HG03469 (cell line): ENCODE data around the gene FEZ2.
A peak's percentile ranks its signal among the peaks of the same experiment; 100 is the strongest.

ENCODE experiments used
- ATAC-seq: cut with Tn5 transposase; IDR thresholded peaks from one replicate; pipeline ENCODE4 v1.9.1; 2021; ENCODE audit warnings: mild to moderate bottlenecking, moderate library complexity, moderate number of reproducible peaks; ENCODE audit not compliant: unreplicated experiment

Gene FEZ2

GRCh38 chr2:36534275-36534799 lies 63.6 kb downstream of the FEZ2 start:
- ATAC-seq: no peak

DNA sequence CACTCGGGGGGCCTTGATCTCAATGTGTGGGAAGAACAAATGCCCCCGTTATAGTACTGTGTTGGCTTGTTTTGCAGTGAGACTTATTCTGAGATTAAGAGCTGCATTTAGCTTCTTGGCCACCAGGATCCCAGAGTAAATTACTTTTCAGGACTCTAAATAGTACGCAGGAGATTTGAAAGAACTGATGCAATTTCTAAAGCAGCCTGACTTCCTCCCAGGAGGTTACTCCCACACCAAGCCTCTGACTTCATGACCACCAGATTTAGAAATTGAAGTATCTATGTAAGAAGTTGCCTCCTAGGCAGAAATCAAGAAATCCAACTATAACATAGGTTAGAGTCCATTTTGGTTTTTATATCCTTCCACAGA lies 67.0 kb downstream of the FEZ2 start:
- no peak for ATAC-seq

- ATAC-seq: peak; percentile 82
These were observed 67.6 kb downstream of the FEZ2 start for GRCh38 chr2:36530178-36530982.

- ATAC-seq: no peak
These were observed 69.1 kb downstream of the FEZ2 start for GRCh38 chr2:36528766-36529392.

DNA sequence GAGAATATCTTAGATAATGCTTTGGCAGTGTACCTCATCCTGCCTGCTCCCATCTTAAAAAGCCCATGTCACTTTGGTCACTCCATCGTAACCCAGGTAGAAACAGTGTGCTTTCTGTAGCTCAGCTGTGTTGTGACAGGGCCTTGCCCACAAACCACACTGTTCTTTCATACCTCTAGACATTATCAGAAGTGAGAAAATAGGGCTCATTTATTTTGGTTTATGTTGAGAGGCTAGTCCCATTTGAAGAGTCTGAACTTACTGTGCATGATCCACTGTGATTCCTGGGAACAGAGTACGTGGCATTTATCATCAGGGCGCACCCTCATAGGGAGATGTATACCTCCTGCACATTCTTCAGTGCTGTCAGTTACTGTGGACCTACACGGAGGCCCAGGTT lies 69.7 kb downstream of the FEZ2 start:
- ATAC-seq: peak; percentile 53

DNA sequence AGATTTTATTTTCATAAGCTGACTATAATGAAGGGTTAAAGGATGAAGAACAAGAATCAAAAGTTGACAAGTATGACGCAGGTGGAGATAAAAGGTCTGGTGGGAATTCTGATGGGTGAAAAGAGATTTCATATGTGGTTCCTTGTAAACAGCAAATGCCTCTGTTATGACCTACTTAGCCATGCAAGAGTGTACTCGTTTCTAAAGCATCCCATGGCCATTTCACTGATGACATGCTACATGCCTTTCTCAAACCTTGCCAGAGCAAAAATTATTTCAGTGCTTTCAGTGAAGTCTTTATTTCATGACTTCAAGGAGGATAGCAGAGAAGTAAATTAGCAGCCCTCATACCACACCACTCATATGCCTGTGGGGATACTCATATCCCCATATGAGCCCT lies 71.7 kb downstream of the FEZ2 start:
- no peak for ATAC-seq

DNA sequence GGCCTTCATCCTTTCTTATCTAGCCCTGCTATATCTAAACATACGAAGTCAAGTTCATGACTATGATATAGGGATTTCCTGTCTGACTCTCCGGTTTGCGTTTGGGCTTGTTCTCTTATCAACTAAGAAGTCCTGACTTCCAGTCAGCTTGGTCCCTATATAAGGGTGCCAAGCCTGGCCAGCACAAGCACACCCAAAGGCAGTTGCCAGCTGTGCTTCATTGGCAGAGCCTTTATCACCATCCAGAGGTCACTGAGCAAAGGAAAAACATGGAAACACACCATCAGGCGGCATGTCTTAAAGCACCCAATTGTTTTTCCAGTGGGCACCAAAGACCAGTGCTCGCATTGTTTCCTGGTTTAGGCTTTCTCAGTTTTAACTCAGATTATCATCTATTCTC lies 72.7 kb downstream of the FEZ2 start:
- no peak for ATAC-seq

- no peak for ATAC-seq
These were observed 74.8 kb downstream of the FEZ2 start for GRCh38 chr2:36523153-36523552.

DNA sequence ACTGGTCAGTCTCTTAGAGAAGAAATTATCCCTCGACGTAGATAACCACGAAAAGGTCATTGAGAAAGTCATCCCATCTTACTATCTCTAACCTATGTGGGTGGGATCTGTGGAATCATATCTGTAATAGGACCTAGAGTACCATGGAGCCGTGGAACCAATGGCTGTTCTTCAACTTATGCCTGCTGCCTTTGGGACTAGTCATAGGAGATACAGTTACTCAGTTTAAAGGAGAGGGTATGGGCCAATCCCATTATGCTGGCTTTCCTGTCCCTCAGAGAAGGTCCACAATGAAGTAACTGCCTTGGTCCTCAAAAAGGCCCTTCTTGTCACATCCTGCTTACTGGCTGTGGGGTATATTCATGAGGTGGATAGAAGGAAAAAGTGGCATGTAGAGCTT lies 77.5 kb downstream of the FEZ2 start:
- no peak for ATAC-seq

GRCh38 chr2:36516136-36516870 lies 81.7 kb downstream of the FEZ2 start:
- no peak for ATAC-seq

GRCh38 chr2:36515538-36515937 lies 82.4 kb downstream of the FEZ2 start:
- ATAC-seq: no peak

- ATAC-seq: peak; percentile 49
These were observed 84.3 kb downstream of the FEZ2 start for GRCh38 chr2:36513661-36514060.

GRCh38 chr2:36512705-36513104 lies 85.3 kb downstream of the FEZ2 start:
- ATAC-seq: no peak

DNA sequence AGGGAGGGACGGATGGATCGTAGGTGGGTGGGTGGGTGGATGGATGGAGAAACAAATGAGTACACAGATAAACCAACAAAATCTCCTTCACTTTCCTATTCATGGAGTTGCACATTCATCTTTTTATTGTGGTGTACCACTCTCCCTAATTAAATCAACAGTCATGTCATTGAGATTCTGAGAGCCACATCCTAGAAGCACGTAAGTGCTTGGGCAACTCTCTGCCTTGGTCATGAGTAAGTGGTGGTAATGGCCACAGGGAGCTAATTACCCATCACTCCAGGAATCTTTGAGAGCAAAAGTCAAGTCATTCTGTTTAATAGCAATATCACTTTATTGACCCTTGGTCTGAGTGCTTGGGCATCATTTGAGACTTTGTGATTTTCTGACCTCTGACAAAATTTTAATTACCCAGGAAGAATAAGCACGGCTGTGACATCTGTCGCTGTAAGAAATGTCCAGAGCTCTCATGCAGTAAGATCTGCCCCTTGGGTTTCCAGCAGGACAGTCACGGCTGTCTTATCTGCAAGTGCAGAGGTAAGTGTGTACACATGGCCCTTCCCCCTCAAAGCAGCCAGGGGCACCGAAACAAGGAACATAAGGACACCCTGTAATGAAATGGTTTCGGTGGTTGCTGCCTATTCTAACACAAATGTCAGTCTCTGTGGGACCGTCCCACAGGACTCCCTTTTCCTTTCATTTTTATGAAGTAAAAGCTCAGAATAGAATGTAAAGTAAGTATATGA lies 85.9 kb downstream of the FEZ2 start:
- ATAC-seq: no peak

DNA sequence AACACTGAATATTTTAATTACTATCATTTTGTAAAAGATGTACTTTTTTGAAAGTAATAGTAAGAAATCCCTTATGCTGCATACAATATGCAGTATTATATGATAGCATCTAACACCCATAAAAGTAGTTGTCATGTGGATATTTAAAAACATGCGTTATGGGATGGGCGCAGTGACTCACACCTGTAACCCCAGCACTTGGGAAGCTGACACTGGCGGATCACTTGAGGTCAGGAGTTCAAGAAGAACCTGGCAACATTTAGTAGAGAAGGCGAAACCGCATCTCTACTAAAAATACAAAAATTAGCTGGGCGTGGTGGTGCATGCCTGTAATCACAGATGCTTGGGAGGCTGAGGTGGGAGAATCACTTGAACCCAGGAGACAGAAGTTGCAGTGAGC lies 88.9 kb downstream of the FEZ2 start:
- ATAC-seq: no peak

DNA sequence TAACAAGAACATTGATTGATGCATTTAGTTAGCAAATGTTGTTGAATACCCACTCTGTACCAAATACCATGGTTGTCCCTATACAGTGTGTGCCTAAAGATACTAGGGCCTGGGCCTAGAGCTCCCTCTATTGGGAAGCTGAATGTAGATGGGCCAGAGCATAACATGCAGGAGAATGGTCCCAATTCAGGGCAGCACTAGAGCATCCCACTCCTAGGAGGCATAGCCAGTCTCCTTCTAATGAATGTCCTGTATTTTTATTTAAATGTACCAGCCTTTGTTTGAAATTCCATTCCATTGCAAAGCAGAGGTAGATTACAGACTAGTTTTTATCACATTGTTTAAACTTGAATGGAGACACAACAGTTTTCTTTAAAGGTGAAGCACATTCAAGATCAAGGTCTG lies 90.6 kb downstream of the FEZ2 start:
- ATAC-seq: peak; percentile 81
